Kidney (tissue), 14 donors: Measurements from ENCODE around the gene TCEAL8. TPM values are rescaled to one million over a fixed set of nuclear protein-coding genes. Genes with fewer than 3 reads are reported as not detected.

Source experiments
- DNase-seq, 5 donors: peaks; one replicate each; pipeline ENCODE4 v3.0.0-alpha.2; 2013 to 2020
- FAIRE-seq: peaks from 2 replicates; lab custom pipeline; 2012; peaks lifted over from hg19 to GRCh38; lab: Jason Lieb, UNC
- H3K27ac ChIP-seq, 2 donors: one replicate each; pipeline ENCODE4 v1.7.0; 2013; ENCODE audit warnings: low read depth in 2 of 2, low read length in 2 of 2, inconsistent platforms in 1 of 2
- H3K27me3 ChIP-seq: one replicate; pipeline ENCODE4 v1.7.1; 2013; ENCODE audit warnings: low read length, inconsistent platforms; ENCODE audit not compliant: control insufficient read depth, insufficient read depth
- H3K36me3 ChIP-seq, 3 donors: one replicate each; pipeline versions ENCODE4 v1.7.0 to v1.7.1; 2013; ENCODE audit warnings: low read length in 3 of 3, control low read depth in 1 of 3, inconsistent platforms in 1 of 3; ENCODE audit not compliant: insufficient read depth in 3 of 3, control insufficient read depth in 2 of 3
- H3K4me1 ChIP-seq, 3 donors: one replicate each; pipeline versions ENCODE4 v1.7.0 to v1.7.1; 2013; ENCODE audit warnings: low read length in 3 of 3, inconsistent platforms in 1 of 3, low read depth in 1 of 3; ENCODE audit not compliant: control insufficient read depth in 2 of 3, insufficient read depth in 2 of 3
- H3K4me3 ChIP-seq, 3 donors: one replicate each; pipeline versions ENCODE4 v1.7.0 to v1.8.1; 2013; ENCODE audit warnings: low read length in 3 of 3, control low read depth in 1 of 3, inconsistent platforms in 1 of 3
- H3K9ac ChIP-seq, 3 donors: one replicate each; pipeline versions ENCODE4 v1.7.0 to v1.7.1; 2013; ENCODE audit warnings: low read length in 3 of 3, control low read depth in 1 of 3, inconsistent platforms in 1 of 3
- H3K9me3 ChIP-seq, 3 donors: one replicate each; pipeline versions ENCODE4 v1.7.0 to v1.7.1; 2013; ENCODE audit warnings: low read length in 3 of 3, control low read depth in 1 of 3, inconsistent platforms in 1 of 3; ENCODE audit not compliant: control insufficient read depth in 2 of 3, insufficient read depth in 1 of 3
- intact Hi-C: fragments of 100-400 bp; cut with DNase I; formaldehyde crosslinking; loops from one replicate; pipeline ENCODE4 v1.11.1; 2022
- polyA plus RNA-seq: library from polyadenylated mRNA; stranded (reverse); fragments of 350-450 nt; fragmentation: Illumina TruSeq; extraction: RNeasy Lipid Tissue Mini Kit (QIAGEN cat#74804); gene quantifications from one replicate; pipeline ENCODE4 v1.2.3, GENCODE V29; 2014; ENCODE audit warnings: low read depth, low replicate concordance; ENCODE audit not compliant: insufficient read depth
- total RNA-seq: library from RNA; stranded (reverse); fragmentation: NEBNext Ultra II Directional; extraction: Animal tissue kit (Norgen Biotek cat#: 25700); gene quantifications from one replicate; pipeline ENCODE4 v1.2.1, GENCODE V29; 2021
- TF ChIP-seq, protein P1 (sequence below): IDR thresholded peaks from 3 replicates; pipeline ENCODE4 v1.5.1; 2012; ENCODE audit warnings: mild to moderate bottlenecking, moderate library complexity, borderline replicate concordance; ENCODE audit not compliant: insufficient read depth; ENCODE audit errors: extremely low read depth
- donor health status: control.
- donor health status: control.
- donor health status: control.
- donor health status: control.
- donor health status: control.
- donor health status: DM: yes; HTN: yes; CAD: no.
- donor health status: Normal renal cell carcinoma (clear cell type).

Gene TCEAL8
- total and polyA plus RNA-seq, 2 donors from 2014 or later = 49.7 to 88.5 TPM

DNA sequence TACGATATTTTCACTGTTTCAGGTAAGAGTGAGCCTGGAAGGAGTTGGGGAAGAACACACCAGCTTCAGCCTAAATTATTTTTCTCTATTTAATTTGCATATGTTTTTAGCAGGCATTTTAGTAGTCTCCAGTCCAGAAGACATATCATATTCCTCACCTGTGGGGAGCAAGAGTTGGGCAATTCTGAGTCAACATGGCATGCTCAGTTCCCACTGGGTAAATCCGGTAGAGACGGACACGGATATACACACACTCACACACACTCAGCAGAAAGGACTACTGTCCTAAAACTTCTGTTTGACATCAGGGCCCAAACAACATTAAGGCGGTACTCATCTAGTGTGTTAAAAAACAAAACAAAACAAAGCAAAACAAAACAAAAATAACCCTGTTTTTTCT lies 44.9 kb downstream of the TCEAL8 start:
- FAIRE-seq (no peak), DNase-seq (no peak)
- no peaks in the 10 kb centered on the region for H3K27me3 ChIP-seq
- H3K9me3 ChIP-seq = no peaks in the 10 kb centered on the region
- no peak overlapping the region for H3K9ac ChIP-seq
- TF ChIP-seq, protein P1, sequence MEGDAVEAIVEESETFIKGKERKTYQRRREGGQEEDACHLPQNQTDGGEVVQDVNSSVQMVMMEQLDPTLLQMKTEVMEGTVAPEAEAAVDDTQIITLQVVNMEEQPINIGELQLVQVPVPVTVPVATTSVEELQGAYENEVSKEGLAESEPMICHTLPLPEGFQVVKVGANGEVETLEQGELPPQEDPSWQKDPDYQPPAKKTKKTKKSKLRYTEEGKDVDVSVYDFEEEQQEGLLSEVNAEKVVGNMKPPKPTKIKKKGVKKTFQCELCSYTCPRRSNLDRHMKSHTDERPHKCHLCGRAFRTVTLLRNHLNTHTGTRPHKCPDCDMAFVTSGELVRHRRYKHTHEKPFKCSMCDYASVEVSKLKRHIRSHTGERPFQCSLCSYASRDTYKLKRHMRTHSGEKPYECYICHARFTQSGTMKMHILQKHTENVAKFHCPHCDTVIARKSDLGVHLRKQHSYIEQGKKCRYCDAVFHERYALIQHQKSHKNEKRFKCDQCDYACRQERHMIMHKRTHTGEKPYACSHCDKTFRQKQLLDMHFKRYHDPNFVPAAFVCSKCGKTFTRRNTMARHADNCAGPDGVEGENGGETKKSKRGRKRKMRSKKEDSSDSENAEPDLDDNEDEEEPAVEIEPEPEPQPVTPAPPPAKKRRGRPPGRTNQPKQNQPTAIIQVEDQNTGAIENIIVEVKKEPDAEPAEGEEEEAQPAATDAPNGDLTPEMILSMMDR = no peak
- H3K4me3 ChIP-seq = no peak overlapping the region
- no peaks in the 10 kb centered on the region for H3K36me3 ChIP-seq
- intact Hi-C loops = no loop called here
- H3K27ac ChIP-seq = no peak overlapping the region
- no peaks in the 10 kb centered on the region for H3K4me1 ChIP-seq

Other genes with a start within 250 kb of the TCEAL8 start
- gene BEX1, start 191.0 kb downstream of the TCEAL8 start, total RNA-seq = 5.4 TPM
- 32.8 TPM for gene BEX1, start 191.0 kb downstream of the TCEAL8 start, polyA plus RNA-seq
- 1.8 TPM for gene NXF3, start 162.0 kb downstream of the TCEAL8 start, total RNA-seq
- 2.7 TPM for gene NXF3, start 162.0 kb downstream of the TCEAL8 start, polyA plus RNA-seq
- gene BEX4, start 40.0 kb downstream of the TCEAL8 start, total RNA-seq = 52.6 TPM
- gene BEX4, start 40.0 kb downstream of the TCEAL8 start, polyA plus RNA-seq = 135 TPM
- gene TCEAL5, start 21.6 kb upstream of the TCEAL8 start, total RNA-seq = 0.28 TPM
- 2.6 TPM for gene TCEAL5, start 21.6 kb upstream of the TCEAL8 start, polyA plus RNA-seq
- 34.7 TPM for gene BEX2, start 55.8 kb upstream of the TCEAL8 start, total RNA-seq
- gene BEX2, start 55.8 kb upstream of the TCEAL8 start, polyA plus RNA-seq = 130 TPM
- gene TCEAL7, start 75.1 kb upstream of the TCEAL8 start, total RNA-seq = 2.6 TPM
- gene TCEAL7, start 75.1 kb upstream of the TCEAL8 start, polyA plus RNA-seq = 7.7 TPM
- gene TCEAL9, start 101.4 kb upstream of the TCEAL8 start, total RNA-seq = 40.8 TPM
- gene TCEAL9, start 101.4 kb upstream of the TCEAL8 start, polyA plus RNA-seq = 141 TPM
- gene BEX3, start 121.4 kb upstream of the TCEAL8 start, total RNA-seq = 131 TPM
- 458 TPM for gene BEX3, start 121.4 kb upstream of the TCEAL8 start, polyA plus RNA-seq